A549 (cell line): Measurements from ENCODE around the gene CENPE. TPM values are rescaled to one million over a fixed set of nuclear protein-coding genes. Genes with fewer than 3 reads are reported as not detected.
"Not testable (repeated sequence)": the region's sequence is repeated elsewhere in the genome, so short reads cannot be mapped to it uniquely, and the experiment has no call there.

ENCODE experiments used
- ATAC-seq, 2 experiments: fragments of 200-7000 bp in 1 of 2; fragments of >200 bp in 1 of 2; cut with Nextera tagmentation in 1 of 2; cut with Tn5 transposase in 1 of 2; 3 replicates each; pipeline versions ENCODE4 v1.8.0 to v1.9.1; 2018 to 2020; ENCODE audit warnings: mild to moderate bottlenecking in 1 of 2, moderate library complexity in 1 of 2
- CTCF ChIA-PET: fragments of 300-600 bp; sonication (Branson Sonifier 250); formaldehyde crosslinking; extraction: SDS; loops from one replicate; lab custom pipeline; 2021; ENCODE audit warnings: antibody characterized with exemption, inconsistent platforms; lab: Yijun Ruan, JAX
- POLR2A ChIA-PET: fragments of 350-600 bp; formaldehyde crosslinking; extraction: SDS; loops from one replicate; lab custom pipeline; 2021; ENCODE audit warnings: antibody characterized with exemption, inconsistent platforms; lab: Yijun Ruan, JAX
- DNase-seq, 2 experiments: peaks; one replicate each; pipeline versions ENCODE4 v3.0.0 to v3.0.0-alpha.2; 2011 to 2016; ENCODE audit warnings: low read depth in 1 of 2, low spot score in 1 of 2
- FAIRE-seq: peaks from 2 replicates; lab custom pipeline; 2011; peaks lifted over from hg19 to GRCh38; lab: Jason Lieb, UNC
- H3K27ac ChIP-seq, 2 experiments: fragments of >200 bp; sonication (Bioruptor Twin); formaldehyde crosslinking; 3 replicates each; pipeline ENCODE4 v1.5.1; 2016 to 2017
- H3K4me1 ChIP-seq: fragments of >200 bp; sonication (Bioruptor Twin); formaldehyde crosslinking; 3 replicates; pipeline ENCODE4 v1.6.1; 2016
- H3K4me2 ChIP-seq: fragments of >200 bp; sonication (Bioruptor Twin); formaldehyde crosslinking; 3 replicates; pipeline ENCODE4 v1.6.1; 2016
- H3K4me3 ChIP-seq: fragments of >200 bp; sonication (Bioruptor Twin); formaldehyde crosslinking; 3 replicates; pipeline ENCODE4 v1.5.1; 2016
- H3K9me3 ChIP-seq: fragments of >200 bp; sonication (Bioruptor Twin); formaldehyde crosslinking; 3 replicates; pipeline ENCODE4 v1.6.1; 2016
- BCL3 ChIP-seq: fragments of >200 bp; sonication (Bioruptor Twin); formaldehyde crosslinking; IDR thresholded peaks from 3 replicates; pipeline ENCODE4 v1.6.1; 2016
- BHLHE40 ChIP-seq: IDR thresholded peaks from 2 replicates; pipeline ENCODE4 v1.6.1; 2012; ENCODE audit warnings: low read depth, low read length, inconsistent platforms
- FOSL2 ChIP-seq, 2 experiments: fragments of 450-650 bp in 1 of 2; fragments of >200 bp in 1 of 2; sonication (Bioruptor Twin) in 1 of 2; formaldehyde crosslinking; IDR thresholded peaks; 2 replicates each; pipeline versions ENCODE4 v1.5.0 to v1.6.1; 2016 to 2020; ENCODE audit warnings: mild to moderate bottlenecking in 1 of 2, moderate library complexity in 1 of 2
- FOXS1 ChIP-seq: fragments of 250-450 bp; sonication (Bioruptor Pico); IDR thresholded peaks from 2 replicates; pipeline ENCODE4 v1.5.0; 2020; ENCODE audit warnings: mild to moderate bottlenecking, moderate library complexity
- GATA3 ChIP-seq: IDR thresholded peaks from 2 replicates; pipeline ENCODE4 v1.6.1; 2012; ENCODE audit warnings: borderline replicate concordance
- HMGXB4 ChIP-seq: fragments of 250-450 bp; sonication (Bioruptor Pico); IDR thresholded peaks from 2 replicates; pipeline ENCODE4 v1.5.0; 2021; ENCODE audit warnings: mild to moderate bottlenecking, moderate library complexity, borderline replicate concordance
- HOXB5 ChIP-seq: fragments of 250-450 bp; sonication (Bioruptor Pico); IDR thresholded peaks from 2 replicates; pipeline ENCODE4 v1.5.0; 2020; ENCODE audit warnings: mild to moderate bottlenecking, moderate library complexity
- JUN ChIP-seq, 2 experiments: fragments of >200 bp; sonication (Bioruptor Twin); formaldehyde crosslinking; IDR thresholded peaks; 2 replicates in 1 of 2; 3 replicates in 1 of 2; pipeline ENCODE4 v1.6.1; 2016 to 2017
- KDM5A ChIP-seq: fragments of 200-600 bp; sonication (generic); IDR thresholded peaks from 2 replicates; pipeline ENCODE4 v1.6.1; 2016; ENCODE audit warnings: antibody characterized with exemption, mild to moderate bottlenecking
- MAX ChIP-seq: IDR thresholded peaks from 2 replicates; pipeline ENCODE4 v1.6.1; 2012
- PHF8 ChIP-seq: fragments of 200-600 bp; sonication (generic); IDR thresholded peaks from 2 replicates; pipeline ENCODE4 v1.6.1; 2016; ENCODE audit warnings: low read depth, mild to moderate bottlenecking, antibody characterized with exemption, moderate library complexity, borderline replicate concordance
- ZSCAN20 ChIP-seq: fragments of 250-450 bp; sonication (Bioruptor Pico); IDR thresholded peaks from 2 replicates; pipeline ENCODE4 v1.8.0; 2022; ENCODE audit warnings: mild to moderate bottlenecking, moderate library complexity
- WGBS: methylation state at CpG from one replicate; pipeline ENCODE4 v1.1.6; 2017; ENCODE audit errors: missing lambda C conversion rate; 5-methylcytosine and 5-hydroxymethylcytosine counted together
- polyA minus RNA-seq: library from RNA; depleted of rRNA, polyadenylated mRNA; stranded (reverse); fragments of >200 nt; gene quantifications from 2 replicates; pipeline ENCODE4 v1.2.3, GENCODE V29; 2011; rRNA and poly(A)+ RNA removed
- polyA plus RNA-seq, 4 experiments: library from polyadenylated mRNA; depleted of rRNA in 3 of 4; stranded (reverse); fragments of >200 nt; fragmentation: RNase III in 1 of 4; extraction: RNeasy Plus Mini Kit Qiagen cat#74134 plus additional on column Dnase treatment in 1 of 4; gene quantifications; 2 replicates in 3 of 4; 3 replicates in 1 of 4; pipeline ENCODE4 v1.2.3, GENCODE V29; 2011 to 2017
- TF ChIP-seq, protein P1 (sequence below): fragments of 450-650 bp; IDR thresholded peaks from 2 replicates; pipeline ENCODE4 v1.6.1; 2014; ENCODE audit warnings: antibody characterized with exemption

Gene CENPE
- 7.8 and 15.9 TPM in 2 replicates for polyA plus RNA-seq (2011; rRNA removed)
- 1.3 and 1.6 TPM in 2 replicates for polyA plus RNA-seq (2012; cell fraction: cytosol; rRNA removed)
- polyA plus RNA-seq (2012; cell fraction: nucleus; rRNA removed) = 1.7 and 2.1 TPM in 2 replicates
- 5.4 to 8.5 TPM (median 6.3 TPM) in 3 replicates for polyA plus RNA-seq (2017; fragmentation: RNase III; extraction: RNeasy Plus Mini Kit Qiagen cat#74134 plus additional on column Dnase treatment)
- 3.9 and 5.2 TPM in 2 replicates for polyA minus RNA-seq

DNA sequence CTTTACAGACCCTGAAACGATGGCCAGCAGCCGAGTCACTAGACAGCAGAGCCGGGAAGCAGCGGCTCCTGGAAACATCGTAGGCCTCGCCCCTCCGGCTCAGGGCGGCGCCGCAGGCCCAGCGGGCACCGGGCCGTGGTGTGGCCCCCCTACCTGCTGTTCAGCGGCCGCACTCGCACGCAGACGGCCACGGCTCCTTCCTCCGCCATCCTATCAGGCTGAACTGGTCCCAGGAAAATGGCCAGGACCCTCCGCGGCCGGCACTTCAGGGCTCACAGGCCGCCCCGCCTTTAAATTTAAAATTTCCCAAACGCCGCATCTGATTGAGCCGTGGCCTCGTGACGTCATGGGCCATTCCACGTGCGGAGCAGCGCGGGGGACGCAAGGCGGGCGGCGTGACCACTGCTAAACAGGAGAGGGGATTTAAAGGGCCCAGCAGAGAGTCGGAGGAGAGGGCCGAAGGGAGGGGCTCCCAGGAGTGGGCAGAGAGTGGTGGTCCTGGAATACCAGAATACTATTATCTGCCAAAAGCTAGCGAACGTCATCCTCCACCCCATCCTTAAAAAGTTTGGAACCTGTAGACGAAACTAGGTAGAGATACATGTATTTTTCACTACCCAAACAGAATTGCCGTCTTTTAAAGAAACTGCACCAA is at the start of gene CENPE:
Gene CENPE (minus strand): TSS at position 233 of the 655 bp plus-strand sequence. CDS start 24 bp downstream, at position 209.
- POLR2A ChIA-PET = no interaction called here
- Histone ChIP-seq H3K4me2 (peak within 1 kb of the TSS; percentile 75), H3K4me1 (peaks cover 9% of the 10 kb centered on the region; the same call in 2 of the 3 replicates), H3K9me3 (no peaks in the 10 kb centered on the region), H3K4me3 (peak within 1 kb of the TSS; percentile 93), H3K27ac (peak within 1 kb of the TSS; percentile 84 to 90)
- DNase-seq (peak; percentile 16 to 88), ATAC-seq (peak; percentile 94 to 95), FAIRE-seq (no peak)
- no peak for TF ChIP-seq FOXS1 (CRISPR knock-in tag)
- TF ChIP-seq FOSL2 (IDR thresholded peaks at IDR 0.05) = no peak
- peak; percentile 18; the same call in 1 of the 2 replicates for TF ChIP-seq FOSL2 (CRISPR knock-in tag; IDR thresholded peaks at IDR 0.05)
- TF ChIP-seq JUN (IDR thresholded peaks at IDR 0.05) = 0 out of 5 replicates have a peak, but pooled peaks of 1 of the 2 experiments have one; percentile 51
- TF ChIP-seq HOXB5 (CRISPR knock-in tag) = no peak
- TF ChIP-seq PHF8 = peak; percentile 42; the same call in 1 of the 2 replicates
- TF ChIP-seq BHLHE40 = peak; percentile 68
- TF ChIP-seq MAX = peak; percentile 79
- peak; percentile 65 for TF ChIP-seq KDM5A
- no peak for TF ChIP-seq BCL3
- no peak for TF ChIP-seq HMGXB4 (CRISPR knock-in tag)
- TF ChIP-seq, protein P1, sequence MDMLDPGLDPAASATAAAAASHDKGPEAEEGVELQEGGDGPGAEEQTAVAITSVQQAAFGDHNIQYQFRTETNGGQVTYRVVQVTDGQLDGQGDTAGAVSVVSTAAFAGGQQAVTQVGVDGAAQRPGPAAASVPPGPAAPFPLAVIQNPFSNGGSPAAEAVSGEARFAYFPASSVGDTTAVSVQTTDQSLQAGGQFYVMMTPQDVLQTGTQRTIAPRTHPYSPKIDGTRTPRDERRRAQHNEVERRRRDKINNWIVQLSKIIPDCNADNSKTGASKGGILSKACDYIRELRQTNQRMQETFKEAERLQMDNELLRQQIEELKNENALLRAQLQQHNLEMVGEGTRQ = peak; percentile 43; the same call in 1 of the 2 replicates
- peak; percentile 82 for TF ChIP-seq GATA3
- WGBS = 5% methylated on average over 14 of the region's 44 CpGs
- CTCF ChIA-PET = no interaction called here

GRCh38 chr4:103244251-103244650 is 46.1 kb upstream of the CENPE start:
- POLR2A ChIA-PET = no interaction called here

DNA sequence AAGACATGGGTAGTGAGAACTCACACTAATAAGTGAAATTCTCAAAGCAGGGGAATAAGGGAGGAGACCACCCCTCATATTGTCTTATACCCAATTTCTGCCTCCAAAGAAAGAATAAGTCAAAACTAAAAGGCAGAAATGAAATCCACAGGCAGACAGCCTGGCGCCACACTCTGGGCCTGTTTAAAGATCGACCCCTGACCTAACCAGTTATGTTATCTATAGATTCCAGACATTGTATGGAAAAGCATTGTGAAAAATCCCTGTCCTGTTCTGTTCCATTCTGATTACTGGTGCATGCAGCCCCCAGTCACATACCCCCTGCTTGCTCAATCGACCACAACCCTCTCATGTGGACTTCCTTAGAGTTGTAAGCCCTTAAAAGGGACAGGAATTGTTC is 32.8 kb upstream of the CENPE start:
- not testable (repeated sequence) for DNase-seq

More at GRCh38 chr4:103244251-103244650, 46.1 kb upstream of the CENPE start:
- H3K9me3 ChIP-seq = no peaks in the 10 kb centered on the region
- no peak for FAIRE-seq
- no peak for DNase-seq
- CTCF ChIA-PET = no interaction called here
- 4% methylated on average over 1 of the region's 1 CpG for WGBS
- no peak overlapping the region for H3K4me2 ChIP-seq
- H3K4me1 ChIP-seq = no peaks in the 10 kb centered on the region
- no peak overlapping the region for H3K4me3 ChIP-seq
- no peak for TF ChIP-seq ZSCAN20 (CRISPR knock-in tag)
- no peak overlapping the region for H3K27ac ChIP-seq
- ATAC-seq = no peak

DNA sequence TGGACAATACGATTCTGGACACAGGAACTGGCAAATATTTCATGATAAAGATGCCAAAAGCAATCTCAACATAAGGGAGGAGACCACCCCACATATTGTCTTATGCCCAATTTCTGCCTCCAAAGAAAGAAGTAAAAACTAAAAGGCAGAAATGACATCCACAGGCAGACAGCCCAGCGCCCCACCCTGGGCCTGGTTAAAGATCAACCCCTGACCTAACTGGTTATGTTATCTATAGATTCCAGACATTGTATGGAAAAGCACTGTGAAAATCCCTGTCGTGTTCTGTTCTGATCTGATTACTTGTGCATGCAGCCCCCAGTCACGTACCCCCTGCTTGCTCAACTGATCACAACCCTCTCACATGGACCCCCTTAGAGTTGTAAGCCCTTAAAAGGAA is 25.4 kb upstream of the CENPE start:
- H3K4me1 ChIP-seq, ATAC-seq, CTCF ChIA-PET, FAIRE-seq, H3K9me3 ChIP-seq, POLR2A ChIA-PET, H3K4me3 ChIP-seq, H3K27ac ChIP-seq, H3K4me2 ChIP-seq, DNase-seq: not testable (repeated sequence)
- WGBS = 12% methylated on average over 4 of the region's 4 CpGs

More for the DNA sequence above, 32.8 kb upstream of the CENPE start:
- CTCF ChIA-PET, FAIRE-seq, ATAC-seq, H3K9me3 ChIP-seq, H3K4me3 ChIP-seq, H3K27ac ChIP-seq, H3K4me1 ChIP-seq, H3K4me2 ChIP-seq, POLR2A ChIA-PET: not testable (repeated sequence)
- 33% methylated on average over 3 of the region's 3 CpGs for WGBS
